Measurements from ENCODE around the gene ZCCHC24.

The ZCCHC24 gene

GRCh38 chr10:79377557-79378382 lies 67.7 kb downstream of the ZCCHC24 start:
- Mint-ChIP-seq H3K4me3 (no peak overlapping the region), H3K27me3 (ENCODE audit: low read depth) (no peaks in the 10 kb centered on the region), H3K27ac (no peak overlapping the region), H3K36me3 (ENCODE audit: low read depth) (peaks cover 3% of the 10 kb centered on the region), H3K9me3 (no peaks in the 10 kb centered on the region), H3K4me1 (peaks cover 17% of the 10 kb centered on the region)
- TF ChIP-seq, protein P1, sequence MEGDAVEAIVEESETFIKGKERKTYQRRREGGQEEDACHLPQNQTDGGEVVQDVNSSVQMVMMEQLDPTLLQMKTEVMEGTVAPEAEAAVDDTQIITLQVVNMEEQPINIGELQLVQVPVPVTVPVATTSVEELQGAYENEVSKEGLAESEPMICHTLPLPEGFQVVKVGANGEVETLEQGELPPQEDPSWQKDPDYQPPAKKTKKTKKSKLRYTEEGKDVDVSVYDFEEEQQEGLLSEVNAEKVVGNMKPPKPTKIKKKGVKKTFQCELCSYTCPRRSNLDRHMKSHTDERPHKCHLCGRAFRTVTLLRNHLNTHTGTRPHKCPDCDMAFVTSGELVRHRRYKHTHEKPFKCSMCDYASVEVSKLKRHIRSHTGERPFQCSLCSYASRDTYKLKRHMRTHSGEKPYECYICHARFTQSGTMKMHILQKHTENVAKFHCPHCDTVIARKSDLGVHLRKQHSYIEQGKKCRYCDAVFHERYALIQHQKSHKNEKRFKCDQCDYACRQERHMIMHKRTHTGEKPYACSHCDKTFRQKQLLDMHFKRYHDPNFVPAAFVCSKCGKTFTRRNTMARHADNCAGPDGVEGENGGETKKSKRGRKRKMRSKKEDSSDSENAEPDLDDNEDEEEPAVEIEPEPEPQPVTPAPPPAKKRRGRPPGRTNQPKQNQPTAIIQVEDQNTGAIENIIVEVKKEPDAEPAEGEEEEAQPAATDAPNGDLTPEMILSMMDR (IDR thresholded peaks at IDR 0.05; ENCODE audit: unreplicated experiment in 3 of 3), result no peak

DNA sequence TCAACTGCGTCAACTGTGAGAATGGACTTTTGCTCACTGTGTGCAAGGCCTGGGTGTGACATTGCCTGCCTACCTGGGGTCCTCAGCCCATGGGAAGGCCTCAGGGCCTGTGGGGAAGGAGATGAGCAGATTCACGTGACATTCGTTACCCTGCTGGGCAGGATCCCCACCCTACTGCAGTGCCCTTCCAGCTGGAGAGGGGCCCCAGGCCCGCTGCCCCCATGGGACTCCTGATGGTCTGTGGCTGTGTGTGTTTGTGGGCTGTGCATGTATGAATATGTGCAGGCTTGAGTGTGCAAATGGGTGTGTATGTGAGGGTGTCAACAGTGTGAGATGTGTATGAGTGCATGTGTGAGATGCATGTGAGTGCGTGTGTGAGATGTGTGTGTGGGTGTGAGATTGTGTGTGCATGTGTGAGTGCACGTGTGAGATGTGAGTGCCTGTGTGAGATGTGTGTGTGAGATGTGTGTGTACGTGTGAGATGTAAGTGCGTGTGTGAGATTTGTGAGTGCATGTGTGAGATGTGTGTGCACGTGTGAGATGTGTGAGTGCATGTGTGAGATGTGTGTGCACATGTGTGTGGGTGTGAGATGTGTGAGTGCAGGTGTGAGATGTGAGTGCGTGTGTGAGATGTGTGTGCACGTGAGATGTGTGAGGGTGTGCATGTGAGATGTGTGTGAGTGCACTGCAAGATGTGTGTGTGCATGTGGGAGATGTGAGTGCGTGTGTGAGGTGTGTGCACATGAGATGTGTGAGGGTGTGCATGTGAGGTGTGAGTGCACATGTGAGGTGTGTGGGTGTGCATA lies 68.5 kb downstream of the ZCCHC24 start:
- Mint-ChIP-seq H3K9me3 (peaks cover 4% of the 10 kb centered on the region), H3K4me3 (no peak overlapping the region), H3K27me3 (ENCODE audit: low read depth) (no peaks in the 10 kb centered on the region), H3K4me1 (peaks cover 9% of the 10 kb centered on the region), H3K36me3 (ENCODE audit: low read depth) (no peaks in the 10 kb centered on the region), H3K27ac (no peak overlapping the region)
- TF ChIP-seq, protein P1 (IDR thresholded peaks at IDR 0.05; ENCODE audit: unreplicated experiment in 3 of 3), result no peak

DNA sequence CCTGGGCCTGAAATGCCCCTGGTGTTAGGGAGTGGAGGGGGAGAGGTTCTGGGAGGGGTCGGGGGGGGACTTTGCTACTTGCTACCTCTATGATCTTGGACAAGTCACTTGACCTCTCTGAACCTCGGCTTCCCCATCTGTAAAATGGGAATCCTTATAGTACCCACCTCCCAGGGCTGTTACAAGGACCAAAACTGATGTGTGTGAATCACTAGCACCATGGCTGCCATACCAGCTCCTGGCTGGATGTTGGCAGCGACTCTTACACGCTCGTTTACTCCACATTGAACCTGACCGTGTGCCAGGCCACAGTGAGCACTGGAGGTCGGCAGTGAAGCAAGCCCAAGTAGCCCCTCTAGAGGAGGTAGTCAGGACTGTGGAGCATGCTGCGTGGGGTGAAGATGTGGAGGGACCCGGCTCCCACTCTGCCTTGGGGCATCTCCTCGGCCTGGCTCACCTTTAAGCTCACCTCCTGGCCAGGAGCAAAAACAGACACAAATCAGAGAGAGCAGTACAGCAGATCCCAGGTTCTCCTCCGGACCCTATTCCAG lies 69.3 kb downstream of the ZCCHC24 start:
- Mint-ChIP-seq H3K36me3 (ENCODE audit: low read depth) (no peaks in the 10 kb centered on the region), H3K27me3 (ENCODE audit: low read depth) (no peaks in the 10 kb centered on the region), H3K27ac (no peak overlapping the region), H3K4me3 (no peak overlapping the region), H3K9me3 (peaks cover 11% of the 10 kb centered on the region), H3K4me1 (peaks cover 4% of the 10 kb centered on the region)
- TF ChIP-seq, protein P1 (IDR thresholded peaks at IDR 0.05; ENCODE audit: unreplicated experiment in 3 of 3), result no peak

DNA sequence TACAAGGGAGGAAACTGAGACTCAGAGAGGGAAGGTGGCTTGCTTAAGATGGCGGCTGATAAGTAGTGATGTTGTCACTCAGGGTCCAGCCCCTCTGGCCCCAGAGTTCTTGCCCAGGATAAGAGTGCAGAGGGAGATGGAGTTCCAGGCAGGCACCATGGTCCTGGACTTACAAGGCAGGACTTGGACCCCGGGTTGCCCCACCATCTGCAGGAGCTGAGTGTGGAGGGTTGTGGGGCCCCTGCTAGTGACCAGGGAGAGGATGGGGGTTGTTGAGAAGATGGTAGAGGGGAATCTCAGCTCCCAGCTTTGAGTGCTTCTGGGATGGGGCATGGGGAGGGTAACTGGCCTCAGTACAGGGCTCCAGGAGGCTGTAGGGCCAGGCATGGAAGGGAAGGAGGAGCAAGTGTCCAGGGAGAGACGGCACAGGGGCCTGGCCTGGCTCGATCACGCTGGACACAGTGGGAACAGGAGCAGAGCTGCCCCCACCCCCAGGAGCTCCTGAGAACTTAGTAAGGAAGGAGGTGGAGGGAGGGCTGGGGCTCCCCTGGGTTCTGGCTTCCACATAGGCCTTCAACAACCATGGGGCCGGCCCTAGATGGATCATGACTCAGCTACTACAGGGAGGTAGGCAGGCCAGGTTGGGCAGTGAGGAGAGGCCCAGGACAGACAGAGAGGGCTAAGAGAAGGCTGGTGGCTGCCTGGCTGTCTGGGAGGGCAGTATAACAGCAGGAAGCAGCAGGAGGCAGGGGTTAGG lies 69.9 kb downstream of the ZCCHC24 start:
- H3K4me1 Mint-ChIP-seq, result peaks cover 4% of the 10 kb centered on the region
- peaks cover 11% of the 10 kb centered on the region for H3K9me3 Mint-ChIP-seq
- no peak overlapping the region for H3K4me3 Mint-ChIP-seq
- H3K36me3 Mint-ChIP-seq (ENCODE audit: low read depth), result no peaks in the 10 kb centered on the region
- H3K27ac Mint-ChIP-seq, result peak overlapping the region in 2 of 3 experiments; percentile 49 to 73
- no peaks in the 10 kb centered on the region for H3K27me3 Mint-ChIP-seq (ENCODE audit: low read depth)
- TF ChIP-seq, protein P1 (IDR thresholded peaks at IDR 0.05; ENCODE audit: unreplicated experiment in 3 of 3), result no peak

DNA sequence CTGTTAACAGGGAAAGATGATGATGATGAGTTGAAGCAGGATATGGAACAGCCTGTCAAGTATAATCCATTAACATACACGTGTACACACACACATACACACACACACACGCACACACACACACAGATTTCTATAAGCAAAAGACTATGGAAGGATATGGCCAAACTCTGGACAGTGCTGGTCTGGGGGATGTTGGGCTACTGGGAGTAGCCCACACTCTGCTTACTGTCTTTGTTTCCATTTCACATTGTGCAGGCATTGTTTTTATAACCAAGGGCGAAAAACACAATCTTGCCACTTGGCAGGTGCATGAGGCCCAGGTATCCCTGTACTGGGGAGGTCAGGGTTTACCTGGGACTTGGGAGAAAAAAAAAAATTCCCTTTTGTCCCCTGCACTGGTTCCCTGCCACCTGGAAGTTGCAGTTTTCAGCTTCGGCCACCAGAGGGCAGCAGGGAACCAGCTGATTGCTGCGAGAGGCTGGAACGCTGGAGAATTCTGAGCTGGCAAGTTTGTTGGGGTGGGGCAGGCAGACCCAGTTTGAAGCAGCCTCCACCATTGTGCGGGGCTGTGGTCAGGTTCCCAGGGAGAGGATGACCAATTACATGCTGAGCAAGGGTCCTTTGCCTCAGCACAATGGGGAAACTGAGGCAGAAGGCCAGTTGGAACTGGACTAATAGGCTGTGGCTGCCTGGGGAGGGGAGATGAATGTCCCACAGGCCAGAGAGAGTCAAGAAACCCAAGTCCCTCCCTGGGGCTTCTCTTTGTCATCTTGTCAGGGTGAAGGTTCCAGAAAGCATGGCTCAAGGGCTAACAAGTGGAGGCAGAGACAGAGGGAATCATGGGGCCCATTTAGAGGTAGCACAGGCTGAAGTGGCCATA lies 70.9 kb downstream of the ZCCHC24 start:
- Mint-ChIP-seq H3K27ac (peak overlapping the region in 2 of 3 experiments; percentile 73 to 82), H3K27me3 (ENCODE audit: low read depth) (no peaks in the 10 kb centered on the region), H3K36me3 (ENCODE audit: low read depth) (no peaks in the 10 kb centered on the region), H3K4me1 (peaks cover 4% of the 10 kb centered on the region), H3K4me3 (no peak overlapping the region), H3K9me3 (peaks cover 14% of the 10 kb centered on the region)
- TF ChIP-seq, protein P1 (IDR thresholded peaks at IDR 0.05; ENCODE audit: unreplicated experiment in 3 of 3), result peak; percentile 94 to 97 (median 95)
